GM23338 (cell line): ENCODE results near the gene CGNL1. TPM values are rescaled to one million over a fixed set of nuclear protein-coding genes. Genes with fewer than 3 reads are reported as not detected.

Source experiments
- ATAC-seq: fragments of 200-7000 bp; cut with Tn5 transposase; 3 replicates; pipeline ENCODE4 v1.9.1; 2020
- DNase-seq: peaks from one replicate; pipeline ENCODE4 v3.0.0-alpha.2; 2015; ENCODE audit warnings: low spot score
- H2AFZ ChIP-seq: fragments of 200-600 bp; sonication (generic); 2 replicates; pipeline ENCODE4 v1.8.0; 2016; ENCODE audit warnings: antibody characterized with exemption, mild to moderate bottlenecking, moderate library complexity
- H3F3A ChIP-seq: fragments of 200-600 bp; sonication (generic); replicated peaks from 2 replicates; pipeline ENCODE4 v1.8.0; 2017; ENCODE audit warnings: antibody characterized with exemption, mixed run types, low read depth
- H3K27ac ChIP-seq: fragments of 200-600 bp; sonication (generic); 2 replicates; pipeline ENCODE4 v1.6.1; 2016; ENCODE audit warnings: low read depth
- H3K27me3 ChIP-seq: fragments of 200-600 bp; sonication (generic); 2 replicates; pipeline ENCODE4 v1.8.0; 2016; ENCODE audit warnings: mild to moderate bottlenecking, mixed run types, moderate library complexity; ENCODE audit not compliant: insufficient read depth
- H3K36me3 ChIP-seq: fragments of 200-600 bp; sonication (generic); 2 replicates; pipeline ENCODE4 v1.8.0; 2016; ENCODE audit warnings: mild to moderate bottlenecking; ENCODE audit not compliant: insufficient read depth
- H3K4me1 ChIP-seq: fragments of 200-600 bp; sonication (generic); 2 replicates; pipeline ENCODE4 v1.8.0; 2016; ENCODE audit warnings: mild to moderate bottlenecking, moderate library complexity; ENCODE audit not compliant: insufficient read depth
- H3K4me2 ChIP-seq: fragments of 200-600 bp; sonication (generic); 2 replicates; pipeline ENCODE4 v1.7.1; 2017; ENCODE audit warnings: mixed run types
- H3K4me3 ChIP-seq: fragments of 200-600 bp; sonication (generic); 2 replicates; pipeline ENCODE4 v1.6.1; 2016; ENCODE audit warnings: mixed run types
- H3K79me2 ChIP-seq: fragments of 200-600 bp; sonication (generic); replicated peaks from 2 replicates; pipeline ENCODE4 v1.8.0; 2017; ENCODE audit warnings: mild to moderate bottlenecking; ENCODE audit not compliant: insufficient read depth
- H3K9me2 ChIP-seq: fragments of 200-600 bp; sonication (generic); 2 replicates; pipeline ENCODE4 v1.8.0; 2017; ENCODE audit not compliant: insufficient read depth
- H4K20me1 ChIP-seq: fragments of 200-600 bp; sonication (generic); replicated peaks from 2 replicates; pipeline ENCODE4 v1.8.0; 2017; ENCODE audit warnings: mild to moderate bottlenecking; ENCODE audit not compliant: insufficient read depth
- H3K27ac Mint-ChIP-seq: 2 replicates; pipeline ENCODE4 v1.8.0; 2020; ENCODE audit warnings: inconsistent platforms, mild to moderate bottlenecking, moderate library complexity, mixed read lengths
- H3K27me3 Mint-ChIP-seq: 3 replicates; pipeline ENCODE4 v1.8.0; 2022; ENCODE audit warnings: low read depth, mild to moderate bottlenecking, moderate library complexity, mixed read lengths, inconsistent platforms; ENCODE audit not compliant: insufficient read depth, poor library complexity
- H3K36me3 Mint-ChIP-seq: 3 replicates; pipeline ENCODE4 v1.8.0; 2021; ENCODE audit warnings: low read depth, mild to moderate bottlenecking, inconsistent platforms, moderate library complexity, mixed read lengths
- H3K4me1 Mint-ChIP-seq: 3 replicates; pipeline ENCODE4 v1.8.0; 2020; ENCODE audit warnings: mild to moderate bottlenecking, inconsistent platforms, mixed read lengths
- H3K4me3 Mint-ChIP-seq: 3 replicates; pipeline ENCODE4 v1.8.0; 2021; ENCODE audit warnings: moderate library complexity, mild to moderate bottlenecking, inconsistent platforms, mixed read lengths
- H3K9me3 Mint-ChIP-seq: 3 replicates; pipeline ENCODE4 v1.8.0; 2020; ENCODE audit warnings: moderate library complexity, mild to moderate bottlenecking, inconsistent platforms, mixed read lengths
- CREB1 ChIP-seq: fragments of 250-450 bp; sonication (Bioruptor Pico); IDR thresholded peaks from 2 replicates; pipeline ENCODE4 v1.5.0; 2020; ENCODE audit warnings: low read depth, mild to moderate bottlenecking, moderate library complexity
- EZH2 ChIP-seq: fragments of 200-600 bp; sonication (generic); IDR thresholded peaks from one replicate; pipeline ENCODE4 v1.8.0; 2017; ENCODE audit warnings: antibody characterized with exemption, mild to moderate bottlenecking, low read depth; ENCODE audit not compliant: unreplicated experiment
- EZH2phosphoT487 ChIP-seq: fragments of 200-600 bp; sonication (generic); IDR thresholded peaks from one replicate; pipeline ENCODE4 v1.8.1; 2018; ENCODE audit warnings: antibody characterized with exemption; ENCODE audit not compliant: unreplicated experiment
- JUNB ChIP-seq: IDR thresholded peaks from one replicate; pipeline ENCODE4 v1.6.1; 2016; ENCODE audit warnings: antibody characterized with exemption; ENCODE audit not compliant: unreplicated experiment
- NANOG ChIP-seq: IDR thresholded peaks from 2 replicates; pipeline ENCODE4 v1.6.1; 2016; ENCODE audit warnings: antibody characterized with exemption, borderline replicate concordance
- POLR2AphosphoS5 ChIP-seq: IDR thresholded peaks from 2 replicates; pipeline ENCODE4 v1.6.1; 2016; ENCODE audit warnings: antibody characterized with exemption, low read depth
- STAT1 ChIP-seq: IDR thresholded peaks from one replicate; pipeline ENCODE4 v1.6.1; 2016; ENCODE audit warnings: antibody characterized with exemption; ENCODE audit not compliant: unreplicated experiment
- ZNF114 ChIP-seq: fragments of 250-450 bp; sonication (Bioruptor Pico); IDR thresholded peaks from 2 replicates; pipeline ENCODE4 v1.5.0; 2020; ENCODE audit warnings: mild to moderate bottlenecking, moderate library complexity
- ZNF331 ChIP-seq: fragments of 250-450 bp; sonication (Bioruptor Pico); IDR thresholded peaks from 2 replicates; pipeline ENCODE4 v1.5.0; 2020; ENCODE audit warnings: low read depth, mild to moderate bottlenecking, moderate library complexity
- polyA plus RNA-seq: library from polyadenylated mRNA; unstranded; fragments of >200 nt; fragmentation: Nextera tagmentation; extraction: Ambion mirVana; gene quantifications from 2 replicates; pipeline ENCODE4 v1.2.1, GENCODE V29; 2016
- total RNA-seq: library from RNA; depleted of rRNA; stranded (reverse); fragments of >200 nt; shearing (Covaris generic); gene quantifications from 2 replicates; pipeline ENCODE4 v1.2.3, GENCODE V29; 2014
- TF ChIP-seq, protein P1 (sequence below): fragments of 250-450 bp; sonication (Bioruptor Pico); IDR thresholded peaks from 2 replicates; pipeline ENCODE4 v1.5.0; 2020; ENCODE audit warnings: mild to moderate bottlenecking, moderate library complexity
- TF ChIP-seq, protein P2 (sequence below): IDR thresholded peaks from one replicate; pipeline ENCODE4 v1.6.1; 2018; ENCODE audit warnings: antibody characterized with exemption; ENCODE audit not compliant: unreplicated experiment
- TF ChIP-seq, protein P3 (sequence below): IDR thresholded peaks from 2 replicates; pipeline ENCODE4 v1.6.1; 2016; ENCODE audit warnings: antibody characterized with exemption
- TF ChIP-seq, protein P4 (sequence below), 2 experiments: fragments of 200-600 bp in 1 of 2; sonication (generic) in 1 of 2; conservative IDR thresholded peaks; 2 replicates each; pipeline versions ENCODE4 v1.5.1 to v1.6.1; 2016 to 2017; ENCODE audit warnings: antibody characterized with exemption in 2 of 2, low read depth in 2 of 2, mild to moderate bottlenecking in 2 of 2, moderate library complexity in 1 of 2

The CGNL1 gene
- total and polyA plus RNA-seq, 2 experiments from 2014 or later, result 20.0 to 57.8 TPM

DNA sequence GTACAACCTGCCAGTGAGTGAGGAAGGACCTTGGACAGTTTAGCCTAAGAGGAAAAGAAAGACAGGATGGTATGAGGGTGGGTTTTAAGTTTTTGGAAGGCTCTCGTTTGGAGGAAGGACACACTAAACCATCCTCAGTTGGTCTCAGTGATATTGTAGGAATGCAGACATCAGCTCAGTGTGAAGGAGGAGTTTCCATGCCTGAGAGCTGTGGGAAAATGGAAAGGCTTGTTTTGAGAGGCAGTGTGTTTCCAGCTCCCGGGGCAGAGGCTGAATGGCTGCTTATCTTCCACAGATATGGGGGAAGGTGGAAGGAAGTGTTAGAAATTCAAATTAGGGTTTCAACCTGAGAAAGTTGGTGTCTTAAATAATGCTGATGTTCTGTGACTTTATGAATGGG is 125.8 kb downstream of the CGNL1 start:
- DNase-seq (no peak), ATAC-seq (no peak)
- Histone ChIP-seq H3K4me3 (no peak overlapping the region), H3K4me2 (no peak overlapping the region), H3F3A (0 out of 2 replicates have a peak, but pooled peaks cover 3% of the 10 kb centered on the region), H3K9me2 (peaks cover 4% of the 10 kb centered on the region; the same call in 1 of the 2 replicates), H3K27me3 (no peaks in the 10 kb centered on the region), H3K4me1 (peaks cover 17% of the 10 kb centered on the region; the same call in 1 of the 2 replicates), H3K27ac (0 out of 2 replicates have a peak overlapping the region, but pooled peaks have one; percentile 45), H2AFZ (no peak overlapping the region), H3K79me2 (peaks cover 8% of the 10 kb centered on the region), H4K20me1 (0 out of 2 replicates have a peak, but pooled peaks cover 3% of the 10 kb centered on the region), H3K36me3 (no peaks in the 10 kb centered on the region; the same call in 1 of the 2 replicates)
- Mint-ChIP-seq H3K27me3 (peaks cover 7% of the 10 kb centered on the region), H3K4me1 (peaks cover 47% of the 10 kb centered on the region), H3K36me3 (no peaks in the 10 kb centered on the region; the same call in 2 of the 3 replicates), H3K4me3 (no peak overlapping the region), H3K27ac (peak overlapping the region; percentile 29; the same call in 1 of the 2 replicates), H3K9me3 (no peaks in the 10 kb centered on the region)
- TF ChIP-seq, protein P1, sequence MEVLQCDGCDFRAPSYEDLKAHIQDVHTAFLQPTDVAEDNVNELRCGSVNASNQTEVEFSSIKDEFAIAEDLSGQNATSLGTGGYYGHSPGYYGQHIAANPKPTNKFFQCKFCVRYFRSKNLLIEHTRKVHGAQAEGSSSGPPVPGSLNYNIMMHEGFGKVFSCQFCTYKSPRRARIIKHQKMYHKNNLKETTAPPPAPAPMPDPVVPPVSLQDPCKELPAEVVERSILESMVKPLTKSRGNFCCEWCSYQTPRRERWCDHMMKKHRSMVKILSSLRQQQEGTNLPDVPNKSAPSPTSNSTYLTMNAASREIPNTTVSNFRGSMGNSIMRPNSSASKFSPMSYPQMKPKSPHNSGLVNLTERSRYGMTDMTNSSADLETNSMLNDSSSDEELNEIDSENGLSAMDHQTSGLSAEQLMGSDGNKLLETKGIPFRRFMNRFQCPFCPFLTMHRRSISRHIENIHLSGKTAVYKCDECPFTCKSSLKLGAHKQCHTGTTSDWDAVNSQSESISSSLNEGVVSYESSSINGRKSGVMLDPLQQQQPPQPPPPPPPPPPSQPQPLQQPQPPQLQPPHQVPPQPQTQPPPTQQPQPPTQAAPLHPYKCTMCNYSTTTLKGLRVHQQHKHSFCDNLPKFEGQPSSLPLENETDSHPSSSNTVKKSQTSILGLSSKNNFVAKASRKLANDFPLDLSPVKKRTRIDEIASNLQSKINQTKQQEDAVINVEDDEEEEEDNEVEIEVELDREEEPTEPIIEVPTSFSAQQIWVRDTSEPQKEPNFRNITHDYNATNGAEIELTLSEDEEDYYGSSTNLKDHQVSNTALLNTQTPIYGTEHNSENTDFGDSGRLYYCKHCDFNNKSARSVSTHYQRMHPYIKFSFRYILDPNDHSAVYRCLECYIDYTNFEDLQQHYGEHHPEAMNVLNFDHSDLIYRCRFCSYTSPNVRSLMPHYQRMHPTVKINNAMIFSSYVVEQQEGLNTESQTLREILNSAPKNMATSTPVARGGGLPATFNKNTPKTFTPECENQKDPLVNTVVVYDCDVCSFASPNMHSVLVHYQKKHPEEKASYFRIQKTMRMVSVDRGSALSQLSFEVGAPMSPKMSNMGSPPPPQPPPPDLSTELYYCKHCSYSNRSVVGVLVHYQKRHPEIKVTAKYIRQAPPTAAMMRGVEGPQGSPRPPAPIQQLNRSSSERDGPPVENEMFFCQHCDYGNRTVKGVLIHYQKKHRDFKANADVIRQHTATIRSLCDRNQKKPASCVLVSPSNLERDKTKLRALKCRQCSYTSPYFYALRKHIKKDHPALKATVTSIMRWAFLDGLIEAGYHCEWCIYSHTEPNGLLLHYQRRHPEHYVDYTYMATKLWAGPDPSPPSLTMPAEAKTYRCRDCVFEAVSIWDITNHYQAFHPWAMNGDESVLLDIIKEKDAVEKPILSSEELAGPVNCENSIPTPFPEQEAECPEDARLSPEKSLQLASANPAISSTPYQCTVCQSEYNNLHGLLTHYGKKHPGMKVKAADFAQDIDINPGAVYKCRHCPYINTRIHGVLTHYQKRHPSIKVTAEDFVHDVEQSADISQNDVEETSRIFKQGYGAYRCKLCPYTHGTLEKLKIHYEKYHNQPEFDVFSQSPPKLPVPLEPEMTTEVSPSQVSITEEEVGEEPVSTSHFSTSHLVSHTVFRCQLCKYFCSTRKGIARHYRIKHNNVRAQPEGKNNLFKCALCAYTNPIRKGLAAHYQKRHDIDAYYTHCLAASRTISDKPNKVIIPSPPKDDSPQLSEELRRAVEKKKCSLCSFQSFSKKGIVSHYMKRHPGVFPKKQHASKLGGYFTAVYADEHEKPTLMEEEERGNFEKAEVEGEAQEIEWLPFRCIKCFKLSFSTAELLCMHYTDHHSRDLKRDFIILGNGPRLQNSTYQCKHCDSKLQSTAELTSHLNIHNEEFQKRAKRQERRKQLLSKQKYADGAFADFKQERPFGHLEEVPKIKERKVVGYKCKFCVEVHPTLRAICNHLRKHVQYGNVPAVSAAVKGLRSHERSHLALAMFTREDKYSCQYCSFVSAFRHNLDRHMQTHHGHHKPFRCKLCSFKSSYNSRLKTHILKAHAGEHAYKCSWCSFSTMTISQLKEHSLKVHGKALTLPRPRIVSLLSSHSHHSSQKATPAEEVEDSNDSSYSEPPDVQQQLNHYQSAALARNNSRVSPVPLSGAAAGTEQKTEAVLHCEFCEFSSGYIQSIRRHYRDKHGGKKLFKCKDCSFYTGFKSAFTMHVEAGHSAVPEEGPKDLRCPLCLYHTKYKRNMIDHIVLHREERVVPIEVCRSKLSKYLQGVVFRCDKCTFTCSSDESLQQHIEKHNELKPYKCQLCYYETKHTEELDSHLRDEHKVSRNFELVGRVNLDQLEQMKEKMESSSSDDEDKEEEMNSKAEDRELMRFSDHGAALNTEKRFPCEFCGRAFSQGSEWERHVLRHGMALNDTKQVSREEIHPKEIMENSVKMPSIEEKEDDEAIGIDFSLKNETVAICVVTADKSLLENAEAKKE (CRISPR knock-in tag), result no peak
- no peak for TF ChIP-seq STAT1
- TF ChIP-seq NANOG, result no peak
- no peak for TF ChIP-seq POLR2AphosphoS5
- TF ChIP-seq EZH2phosphoT487, result no peak
- TF ChIP-seq ZNF114, result no peak
- TF ChIP-seq, protein P2, sequence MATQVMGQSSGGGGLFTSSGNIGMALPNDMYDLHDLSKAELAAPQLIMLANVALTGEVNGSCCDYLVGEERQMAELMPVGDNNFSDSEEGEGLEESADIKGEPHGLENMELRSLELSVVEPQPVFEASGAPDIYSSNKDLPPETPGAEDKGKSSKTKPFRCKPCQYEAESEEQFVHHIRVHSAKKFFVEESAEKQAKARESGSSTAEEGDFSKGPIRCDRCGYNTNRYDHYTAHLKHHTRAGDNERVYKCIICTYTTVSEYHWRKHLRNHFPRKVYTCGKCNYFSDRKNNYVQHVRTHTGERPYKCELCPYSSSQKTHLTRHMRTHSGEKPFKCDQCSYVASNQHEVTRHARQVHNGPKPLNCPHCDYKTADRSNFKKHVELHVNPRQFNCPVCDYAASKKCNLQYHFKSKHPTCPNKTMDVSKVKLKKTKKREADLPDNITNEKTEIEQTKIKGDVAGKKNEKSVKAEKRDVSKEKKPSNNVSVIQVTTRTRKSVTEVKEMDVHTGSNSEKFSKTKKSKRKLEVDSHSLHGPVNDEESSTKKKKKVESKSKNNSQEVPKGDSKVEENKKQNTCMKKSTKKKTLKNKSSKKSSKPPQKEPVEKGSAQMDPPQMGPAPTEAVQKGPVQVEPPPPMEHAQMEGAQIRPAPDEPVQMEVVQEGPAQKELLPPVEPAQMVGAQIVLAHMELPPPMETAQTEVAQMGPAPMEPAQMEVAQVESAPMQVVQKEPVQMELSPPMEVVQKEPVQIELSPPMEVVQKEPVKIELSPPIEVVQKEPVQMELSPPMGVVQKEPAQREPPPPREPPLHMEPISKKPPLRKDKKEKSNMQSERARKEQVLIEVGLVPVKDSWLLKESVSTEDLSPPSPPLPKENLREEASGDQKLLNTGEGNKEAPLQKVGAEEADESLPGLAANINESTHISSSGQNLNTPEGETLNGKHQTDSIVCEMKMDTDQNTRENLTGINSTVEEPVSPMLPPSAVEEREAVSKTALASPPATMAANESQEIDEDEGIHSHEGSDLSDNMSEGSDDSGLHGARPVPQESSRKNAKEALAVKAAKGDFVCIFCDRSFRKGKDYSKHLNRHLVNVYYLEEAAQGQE, result no peak
- TF ChIP-seq EZH2, result no peak
- TF ChIP-seq JUNB, result no peak
- no peak for TF ChIP-seq CREB1
- TF ChIP-seq, protein P3, sequence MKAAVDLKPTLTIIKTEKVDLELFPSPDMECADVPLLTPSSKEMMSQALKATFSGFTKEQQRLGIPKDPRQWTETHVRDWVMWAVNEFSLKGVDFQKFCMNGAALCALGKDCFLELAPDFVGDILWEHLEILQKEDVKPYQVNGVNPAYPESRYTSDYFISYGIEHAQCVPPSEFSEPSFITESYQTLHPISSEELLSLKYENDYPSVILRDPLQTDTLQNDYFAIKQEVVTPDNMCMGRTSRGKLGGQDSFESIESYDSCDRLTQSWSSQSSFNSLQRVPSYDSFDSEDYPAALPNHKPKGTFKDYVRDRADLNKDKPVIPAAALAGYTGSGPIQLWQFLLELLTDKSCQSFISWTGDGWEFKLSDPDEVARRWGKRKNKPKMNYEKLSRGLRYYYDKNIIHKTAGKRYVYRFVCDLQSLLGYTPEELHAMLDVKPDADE, result no peak
- TF ChIP-seq, protein P4, sequence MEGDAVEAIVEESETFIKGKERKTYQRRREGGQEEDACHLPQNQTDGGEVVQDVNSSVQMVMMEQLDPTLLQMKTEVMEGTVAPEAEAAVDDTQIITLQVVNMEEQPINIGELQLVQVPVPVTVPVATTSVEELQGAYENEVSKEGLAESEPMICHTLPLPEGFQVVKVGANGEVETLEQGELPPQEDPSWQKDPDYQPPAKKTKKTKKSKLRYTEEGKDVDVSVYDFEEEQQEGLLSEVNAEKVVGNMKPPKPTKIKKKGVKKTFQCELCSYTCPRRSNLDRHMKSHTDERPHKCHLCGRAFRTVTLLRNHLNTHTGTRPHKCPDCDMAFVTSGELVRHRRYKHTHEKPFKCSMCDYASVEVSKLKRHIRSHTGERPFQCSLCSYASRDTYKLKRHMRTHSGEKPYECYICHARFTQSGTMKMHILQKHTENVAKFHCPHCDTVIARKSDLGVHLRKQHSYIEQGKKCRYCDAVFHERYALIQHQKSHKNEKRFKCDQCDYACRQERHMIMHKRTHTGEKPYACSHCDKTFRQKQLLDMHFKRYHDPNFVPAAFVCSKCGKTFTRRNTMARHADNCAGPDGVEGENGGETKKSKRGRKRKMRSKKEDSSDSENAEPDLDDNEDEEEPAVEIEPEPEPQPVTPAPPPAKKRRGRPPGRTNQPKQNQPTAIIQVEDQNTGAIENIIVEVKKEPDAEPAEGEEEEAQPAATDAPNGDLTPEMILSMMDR (conservative IDR thresholded peaks at IDR 0.05; ENCODE audit: low read depth in 2 of 2), result no peak
- TF ChIP-seq ZNF331 (CRISPR knock-in tag), result no peak
